ENCODE measurements around the gene TYSND1.

DNA sequence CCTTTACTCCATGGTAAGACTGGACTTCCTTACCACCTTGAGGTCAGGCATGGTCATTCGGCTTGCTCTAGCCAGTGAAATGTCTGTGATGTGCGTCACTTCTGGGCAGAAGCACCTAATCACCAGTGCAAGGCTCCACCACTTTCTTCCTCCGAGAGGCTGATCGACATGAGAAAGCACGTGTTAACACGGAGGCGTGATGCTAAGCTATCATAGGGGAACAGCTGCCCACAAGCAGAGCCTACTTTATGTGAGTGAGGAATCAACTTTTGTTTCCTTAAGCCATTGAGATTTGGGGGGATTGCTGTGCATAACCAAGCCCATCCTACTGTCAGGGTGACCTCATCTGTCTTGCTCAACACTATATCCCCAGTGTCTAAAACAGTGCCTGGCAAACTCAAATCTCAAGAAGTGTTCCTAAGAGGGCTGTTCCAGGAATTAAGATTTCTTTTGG lies 46.9 kb upstream of the TYSND1 start:
- TF ChIP-seq YY1 (IDR thresholded peaks at IDR 0.05; ENCODE audit: insufficient read depth, insufficient read length) (no peak), ZNF274 (IDR thresholded peaks at IDR 0.05; ENCODE audit: low read depth, low read length) (no peak)
